OCI-LY1 (cell line): Measurements from ENCODE around the gene CRYL1.

Source experiments
- CTCF ChIP-seq: fragments of 200-600 bp; sonication (generic), shearing (Covaris generic); IDR thresholded peaks from 2 replicates; pipeline ENCODE4 v1.5.1; 2017; ENCODE audit warnings: mild to moderate bottlenecking, antibody characterized with exemption, low read length, moderate library complexity, mixed read lengths
- EZH2 ChIP-seq: fragments of 200-600 bp; sonication (generic), shearing (Covaris generic); IDR thresholded peaks from 2 replicates; pipeline ENCODE4 v1.8.0; 2017; ENCODE audit warnings: borderline replicate concordance, mixed run types, mild to moderate bottlenecking, antibody characterized with exemption, low read length, moderate library complexity, mixed read lengths

- no peak for TF ChIP-seq EZH2
- TF ChIP-seq CTCF: no peak
These were observed 62.7 kb downstream of the CRYL1 start for GRCh38 chr13:20462921-20463320.
